Heart right ventricle (tissue), 16 donors: ENCODE data around the gene CHST6. TPM values are rescaled to one million over a fixed set of nuclear protein-coding genes. Genes with fewer than 3 reads are reported as not detected.
A peak's percentile ranks its signal among the peaks of the same experiment; 100 is the strongest.

Source experiments
- ATAC-seq, 8 donors: fragments of 200-7000 bp; cut with Tn5 transposase; one replicate each; pipeline ENCODE4 v1.9.1; 2020; ENCODE audit warnings: mild to moderate bottlenecking in 8 of 8, moderate library complexity in 8 of 8, moderate number of reproducible peaks in 1 of 8
- DNase-seq, 2 donors: peaks; one replicate each; pipeline ENCODE4 v3.0.0-alpha.2; 2020
- H3K27ac ChIP-seq, 10 donors: fragments of 200-600 bp; sonication (generic) in 2 of 10; one replicate each; pipeline versions ENCODE4 v1.5.0 to v1.8.0; 2020 to 2022; ENCODE audit warnings: mild to moderate bottlenecking in 3 of 10
- H3K27me3 ChIP-seq, 7 donors: fragments of 200-600 bp; one replicate each; pipeline ENCODE4 v1.8.0; 2021 to 2022; ENCODE audit warnings: mild to moderate bottlenecking in 2 of 7
- H3K36me3 ChIP-seq, 9 donors: fragments of 200-600 bp; sonication (generic) in 1 of 9; one replicate each; pipeline versions ENCODE4 v1.5.0 to v1.8.0; 2020 to 2022; ENCODE audit warnings: mild to moderate bottlenecking in 2 of 9
- H3K4me1 ChIP-seq, 9 donors: fragments of 200-600 bp; sonication (generic) in 1 of 9; one replicate each; pipeline versions ENCODE4 v1.5.0 to v1.8.0; 2020 to 2022; ENCODE audit warnings: mild to moderate bottlenecking in 4 of 9
- H3K4me3 ChIP-seq, 10 donors: fragments of 200-600 bp; sonication (generic) in 2 of 10; one replicate each; pipeline versions ENCODE4 v1.5.0 to v1.8.0; 2020 to 2022; ENCODE audit warnings: mild to moderate bottlenecking in 7 of 10, moderate library complexity in 2 of 10
- H3K9me3 ChIP-seq, 11 donors: fragments of 200-600 bp in 10 of 11; sonication (generic) in 2 of 11; one replicate each; pipeline versions ENCODE4 v1.5.0 to v1.8.0; 2013 to 2022; ENCODE audit warnings: mild to moderate bottlenecking in 2 of 11, control low read depth in 1 of 11, moderate library complexity in 1 of 11
- CTCF ChIP-seq, 9 donors: fragments of 200-600 bp; sonication (generic) in 2 of 9; IDR thresholded peaks; one replicate each; pipeline versions ENCODE4 v1.5.0 to v1.8.0; 2021 to 2022; ENCODE audit warnings: antibody characterized with exemption in 9 of 9, mild to moderate bottlenecking in 5 of 9, moderate library complexity in 1 of 9
- WGBS, 2 donors: extraction: QIAGEN DNeasy Blood & Tissue Kit; methylation state at CpG; one replicate each; pipeline ENCODE4 v1.1.7; 2013; ENCODE audit warnings: inconsistent platforms in 1 of 2; 5-methylcytosine and 5-hydroxymethylcytosine counted together
- intact Hi-C, 10 donors: fragments of 100-400 bp; cut with DNase I; formaldehyde crosslinking; loops; one replicate each; pipeline versions ENCODE4 v1.11.1 to v1.14.2; 2022
- polyA plus RNA-seq, 2 donors: library from polyadenylated mRNA; stranded (reverse); fragments of 200-250 nt; gene quantifications; one replicate each; pipeline ENCODE4 v1.2.3, GENCODE V29; 2013
- total RNA-seq, 10 donors: library from RNA; stranded (reverse); fragmentation: NEBNext Ultra II Directional in 3 of 10; extraction: Animal tissue kit (Norgen Biotek cat#: 25700) in 3 of 10; gene quantifications; one replicate each; pipeline versions ENCODE4 v1.2.1 to v1.2.4, GENCODE V29; 2021 to 2023
- donor health status: Arrhythmogenic right ventricular cardiomyopathy.
- donor health status: ischemic (EF 13 %, LVEDD 7.1; RV severe dilation, severe dysfunction).
- donor health status: healthy with polysubstance abuse.
- donor health status: DM: no; HTN: yes; CAD: no.
- donor health status: DM: no; HTN: no; CAD: no.
- donor health status: ischemic (EF 25% LVEDD 6.9; RV normal size, moderate dysfunction).
- donor health status: ischemic (EF 25% LVEDD 5.7; RV mildly dilated, moderate dysfunction).
- donor health status: healthy.
- donor health status: DM: yes; HTN: yes; CAD: no.
- donor health status: Ischemic cardiomyopathy.
- donor health status: ischemic (EF 35%, LVEDD 5.7; RV mildly dilated, moderate dysfunction).
- donor health status: nonischemic (EF 11% LVEDD 7.7; RV severe dilation, severe dysfunction).
- donor health status: DM: yes; HTN: yes; CAD: no.
- donor health status: PGD.
- donor health status: ischemic (EF 29% LVEDD 5.4; RV normal size, mild dysfunction).
- donor health status: nonischemic (EF 23%, LVEDD 6.1; RV moderate dilation, normal function).

CHST6 gene
- total and polyA plus RNA-seq, 12 donors = 0.22 to 2.0 (median 0.86) TPM

GRCh38 chr16:75443298-75443697, 51.9 kb downstream of the CHST6 start:
- Histone ChIP-seq H3K27me3 (no peaks in the 10 kb centered on the region), H3K4me3 (no peak overlapping the region), H3K4me1 (peaks cover 0 to 10% (median 0%) of the 10 kb centered on the region in 9 donors), H3K36me3 (peaks cover 0 to 26% (median 4%) of the 10 kb centered on the region in 9 donors), H3K27ac (no peak overlapping the region), H3K9me3 (no peaks in the 10 kb centered on the region)
- TF ChIP-seq CTCF (IDR thresholded peaks at IDR 0.05) = no peak
- WGBS, 2 donors = 73 to 81% methylated on average over 3 of the region's 3 CpGs
- ATAC-seq (no peak), DNase-seq (no peak)
- intact Hi-C loops = no loop called here

- Histone ChIP-seq H3K9me3 (no peaks in the 10 kb centered on the region), H3K36me3 (no peaks in the 10 kb centered on the region), H3K4me1 (peaks cover 0 to 38% (median 26%) of the 10 kb centered on the region in 9 donors), H3K27ac (peak overlapping the region; percentile 88 to 99 (median 95)), H3K4me3 (peak overlapping the region; percentile 57 to 99 (median 88)), H3K27me3 (no peaks in the 10 kb centered on the region)
- 1 to 4% methylated on average over 32 of the region's 32 CpGs for WGBS, 2 donors
- no peak for TF ChIP-seq CTCF (IDR thresholded peaks at IDR 0.05)
- intact Hi-C loops = loop anchor here in 1 of 10 donors (1.0 kb wide), 1 partner anchor 83 kb away; no protein-coding TSS in a partner anchor
- DNase-seq (peak in 1 of 2 donors; percentile 80), ATAC-seq (peak; percentile 65 to 83 (median 76))
These were observed 61.4 kb downstream of the CHST6 start for GRCh38 chr16:75433732-75434413.

- Histone ChIP-seq H3K27ac (peak within 1 kb of the TSS; percentile 88 to 99 (median 95)), H3K36me3 (peaks cover 0 to 4% (median 0%) of the 10 kb centered on the region in 9 donors), H3K27me3 (no peaks in the 10 kb centered on the region), H3K9me3 (no peaks in the 10 kb centered on the region), H3K4me1 (peaks cover 0 to 38% (median 26%) of the 10 kb centered on the region in 9 donors), H3K4me3 (peak within 1 kb of the TSS; percentile 57 to 99 (median 88))
- 1% methylated on average over 85 of the region's 85 CpGs for WGBS, 2 donors
- intact Hi-C loops = loop anchor here in 1 of 10 donors (1.0 kb wide), 1 partner anchor 84 kb away; no protein-coding TSS in a partner anchor
- peak; percentile 96 for DNase-seq
- ATAC-seq = peak; percentile 97 to 99 (median 98)
- peak in 1 of 9 donors; percentile 15 for TF ChIP-seq CTCF (IDR thresholded peaks at IDR 0.05)
These were observed 62.2 kb downstream of the CHST6 start, which contains the start of gene CFDP1 for GRCh38 chr16:75432828-75433731. CFDP1 (minus strand) TSS chr16:75433503; CDS start chr16:75433352, 151 bp downstream.
